ENCODE data around the gene CUEDC2.

CUEDC2 gene

DNA sequence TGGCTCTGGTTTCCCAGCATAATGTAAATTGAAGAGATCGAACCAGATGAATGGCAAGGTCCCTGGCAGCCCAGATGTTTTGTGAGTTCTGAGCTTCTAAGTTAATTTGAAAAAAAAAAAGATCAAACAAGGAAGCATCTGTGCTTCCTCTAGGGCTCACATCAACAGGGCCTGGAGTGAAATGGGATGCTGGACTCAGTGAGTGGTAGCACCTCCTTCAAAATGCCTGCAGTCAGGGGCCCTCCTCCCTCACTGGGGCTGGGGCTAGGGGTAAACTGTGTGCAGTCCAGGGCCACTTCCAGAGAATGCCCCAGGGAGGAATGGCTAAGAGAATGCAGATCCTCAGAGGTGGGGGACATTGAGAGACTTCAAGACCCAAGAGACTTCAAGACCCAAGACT is 6.0 kb upstream of the CUEDC2 start:
- DNase-seq (ENCODE audit: extremely low read depth, low read depth): no peak
- TF ChIP-seq, protein P1, sequence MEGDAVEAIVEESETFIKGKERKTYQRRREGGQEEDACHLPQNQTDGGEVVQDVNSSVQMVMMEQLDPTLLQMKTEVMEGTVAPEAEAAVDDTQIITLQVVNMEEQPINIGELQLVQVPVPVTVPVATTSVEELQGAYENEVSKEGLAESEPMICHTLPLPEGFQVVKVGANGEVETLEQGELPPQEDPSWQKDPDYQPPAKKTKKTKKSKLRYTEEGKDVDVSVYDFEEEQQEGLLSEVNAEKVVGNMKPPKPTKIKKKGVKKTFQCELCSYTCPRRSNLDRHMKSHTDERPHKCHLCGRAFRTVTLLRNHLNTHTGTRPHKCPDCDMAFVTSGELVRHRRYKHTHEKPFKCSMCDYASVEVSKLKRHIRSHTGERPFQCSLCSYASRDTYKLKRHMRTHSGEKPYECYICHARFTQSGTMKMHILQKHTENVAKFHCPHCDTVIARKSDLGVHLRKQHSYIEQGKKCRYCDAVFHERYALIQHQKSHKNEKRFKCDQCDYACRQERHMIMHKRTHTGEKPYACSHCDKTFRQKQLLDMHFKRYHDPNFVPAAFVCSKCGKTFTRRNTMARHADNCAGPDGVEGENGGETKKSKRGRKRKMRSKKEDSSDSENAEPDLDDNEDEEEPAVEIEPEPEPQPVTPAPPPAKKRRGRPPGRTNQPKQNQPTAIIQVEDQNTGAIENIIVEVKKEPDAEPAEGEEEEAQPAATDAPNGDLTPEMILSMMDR (IDR thresholded peaks at IDR 0.05; ENCODE audit: low read depth, low read length): no peak

DNA sequence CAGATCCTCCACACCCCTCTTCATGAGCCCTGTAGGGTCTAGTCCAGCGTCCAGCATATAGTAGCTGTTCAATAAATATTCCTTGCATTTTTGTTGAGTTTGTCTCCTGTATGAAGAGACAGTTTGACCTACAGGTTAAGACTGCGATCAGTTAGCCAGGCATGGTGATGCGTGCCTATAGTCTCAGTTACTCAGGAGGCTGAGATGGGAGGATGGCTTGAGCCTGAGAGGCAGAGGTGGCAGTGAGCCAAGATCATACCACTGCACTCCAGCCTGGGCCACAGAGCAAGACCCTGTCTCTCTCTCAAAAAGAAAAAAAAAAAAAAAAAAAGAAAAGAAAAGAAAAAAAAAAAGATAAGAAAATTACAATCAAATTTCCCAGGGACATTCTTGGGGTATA is 5.1 kb upstream of the CUEDC2 start:
- TF ChIP-seq, protein P1 (IDR thresholded peaks at IDR 0.05; ENCODE audit: low read depth, low read length): no peak
- DNase-seq (ENCODE audit: extremely low read depth, low read depth): no peak

DNA sequence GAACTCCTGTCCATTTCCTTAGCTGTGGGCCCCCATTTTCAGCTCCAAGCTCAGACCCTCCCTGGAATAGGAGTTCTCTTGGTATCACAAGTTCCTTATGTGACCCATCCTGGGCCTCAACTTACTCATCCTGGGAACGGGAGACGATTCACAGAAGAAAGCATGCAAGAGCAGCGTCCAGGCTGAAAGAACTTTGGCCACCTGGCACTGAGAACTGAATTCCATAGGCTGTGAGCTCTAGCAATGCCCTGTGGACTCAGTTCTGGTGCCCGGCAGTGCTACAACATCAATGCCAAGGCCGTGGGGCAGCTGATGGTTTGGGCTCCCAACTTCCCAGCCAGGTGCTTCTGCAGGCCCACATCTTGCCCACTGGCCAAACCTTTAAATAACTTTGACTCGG is 3.9 kb upstream of the CUEDC2 start:
- TF ChIP-seq, protein P1 (IDR thresholded peaks at IDR 0.05; ENCODE audit: low read depth, low read length): no peak
- DNase-seq (ENCODE audit: extremely low read depth, low read depth): no peak

DNA sequence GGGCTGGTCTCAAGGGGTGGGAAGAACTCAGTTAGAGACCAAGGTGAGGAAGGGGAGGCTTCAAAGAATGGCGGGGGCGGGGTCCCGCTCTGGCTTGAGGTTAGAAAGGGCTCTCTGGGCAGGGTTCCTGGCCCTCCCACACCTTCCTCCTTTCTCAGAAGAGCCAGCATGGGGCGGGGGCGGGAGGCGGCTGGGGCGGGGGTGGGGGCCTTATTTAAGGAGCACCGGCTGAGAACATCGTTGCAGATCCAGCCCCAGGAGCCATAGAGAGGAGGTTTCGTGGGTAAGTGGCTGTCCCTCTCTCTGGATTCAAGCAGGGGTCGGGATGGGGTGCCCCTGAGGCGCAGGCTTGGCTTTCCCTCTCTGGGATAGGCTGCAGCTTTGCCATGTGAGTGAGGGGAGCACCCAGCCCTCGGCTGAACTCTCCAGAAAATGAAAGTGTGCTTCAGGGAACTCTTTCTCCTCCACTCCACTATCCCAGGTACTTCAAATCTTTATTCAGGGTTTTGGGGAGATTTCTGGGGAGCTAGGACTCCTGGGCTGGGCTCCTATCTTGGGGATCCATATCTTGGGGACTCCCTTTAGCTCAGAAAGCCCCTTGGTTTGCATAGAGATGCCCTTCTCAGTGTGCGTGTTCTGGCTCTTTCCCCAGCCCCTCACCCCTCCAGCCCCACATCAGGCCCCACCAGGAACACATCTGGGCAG is 3.3 kb upstream of the CUEDC2 start:
- TF ChIP-seq, protein P1 (IDR thresholded peaks at IDR 0.05; ENCODE audit: low read depth, low read length): no peak
- no peak for DNase-seq (ENCODE audit: extremely low read depth, low read depth)

DNA sequence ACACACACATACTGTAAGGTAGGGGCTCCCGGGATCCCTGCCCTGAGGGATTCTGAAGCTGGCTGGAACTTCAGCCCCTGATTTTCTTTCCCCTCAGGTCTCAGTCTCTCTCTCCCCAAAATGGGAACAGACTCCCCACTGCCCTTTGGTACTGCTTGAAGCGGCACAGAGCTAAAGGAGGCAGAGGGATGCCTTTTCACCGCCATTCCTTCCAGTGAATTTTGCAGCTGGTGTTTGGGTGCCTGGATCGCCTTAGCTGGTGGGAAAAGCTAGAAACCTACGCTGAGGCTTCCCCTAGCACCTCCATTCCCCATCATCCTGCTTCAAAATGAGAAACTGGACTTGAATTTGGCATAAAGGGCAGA is 2.7 kb upstream of the CUEDC2 start:
- TF ChIP-seq, protein P1 (IDR thresholded peaks at IDR 0.05; ENCODE audit: low read depth, low read length): no peak
- DNase-seq (ENCODE audit: extremely low read depth, low read depth): no peak

DNA sequence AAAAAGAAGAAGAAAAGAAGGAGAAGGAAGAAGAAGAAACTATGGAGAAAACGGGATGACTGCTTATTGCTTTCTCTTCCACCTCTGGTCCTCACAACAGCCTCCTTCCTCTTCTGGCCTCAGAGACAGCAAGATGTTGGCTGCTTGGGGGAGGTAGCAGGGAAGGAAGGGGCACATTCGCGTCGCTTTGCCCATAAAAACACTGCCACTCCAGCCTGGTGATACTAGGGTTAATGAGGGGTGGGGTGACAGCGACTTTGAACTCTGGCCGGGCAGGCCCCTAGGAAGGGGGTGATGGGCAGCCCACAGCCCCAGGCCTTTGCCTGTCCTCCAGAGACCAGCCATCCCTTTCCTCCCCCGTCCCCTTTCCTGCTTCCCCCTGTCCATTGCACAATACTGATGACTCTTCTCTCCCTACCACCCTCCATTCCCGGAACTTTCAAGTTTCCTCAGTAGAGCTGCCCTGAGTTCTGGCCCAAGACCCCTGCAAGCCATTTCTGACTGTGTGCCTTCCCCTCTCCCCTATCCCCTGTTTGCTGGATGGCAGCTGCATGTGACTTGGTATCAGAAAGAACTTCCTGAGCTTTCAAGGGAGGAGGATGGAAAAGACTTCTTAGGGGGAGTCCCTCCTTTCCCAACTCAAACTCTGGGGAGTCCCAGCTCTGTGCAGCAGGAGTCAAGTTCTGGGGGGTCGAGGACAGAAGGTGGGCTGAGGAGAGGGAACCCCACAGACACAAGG is 2.2 kb upstream of the CUEDC2 start:
- DNase-seq (ENCODE audit: extremely low read depth, low read depth): no peak
- TF ChIP-seq, protein P1 (IDR thresholded peaks at IDR 0.05; ENCODE audit: low read depth, low read length): no peak

DNA sequence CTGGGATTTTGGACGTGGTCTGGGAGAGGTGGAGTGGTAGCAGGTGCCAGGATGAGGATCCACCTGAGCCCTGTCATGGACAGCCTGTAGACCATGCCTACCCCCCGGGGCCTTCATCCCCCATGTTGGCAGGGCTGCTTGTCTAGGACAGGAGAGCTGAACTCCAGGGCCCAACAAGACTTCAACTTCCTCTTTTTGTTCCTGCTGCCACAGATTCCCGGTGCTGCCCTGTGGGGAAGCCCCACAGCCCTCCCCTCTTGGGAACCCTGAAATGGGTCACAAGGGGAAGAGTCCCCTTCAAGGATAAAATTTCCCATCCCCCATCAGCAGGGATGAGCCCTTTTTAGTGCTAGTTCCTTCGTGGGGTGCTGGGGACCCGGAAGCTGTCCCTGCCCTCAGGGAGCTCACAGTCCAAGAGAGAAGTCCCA is 1.3 kb upstream of the CUEDC2 start:
- no peak for DNase-seq (ENCODE audit: extremely low read depth, low read depth)
- TF ChIP-seq, protein P1 (IDR thresholded peaks at IDR 0.05; ENCODE audit: low read depth, low read length): no peak

Data from AG09319 (cell line).